ENCODE results near the gene OPRM1.

DNA sequence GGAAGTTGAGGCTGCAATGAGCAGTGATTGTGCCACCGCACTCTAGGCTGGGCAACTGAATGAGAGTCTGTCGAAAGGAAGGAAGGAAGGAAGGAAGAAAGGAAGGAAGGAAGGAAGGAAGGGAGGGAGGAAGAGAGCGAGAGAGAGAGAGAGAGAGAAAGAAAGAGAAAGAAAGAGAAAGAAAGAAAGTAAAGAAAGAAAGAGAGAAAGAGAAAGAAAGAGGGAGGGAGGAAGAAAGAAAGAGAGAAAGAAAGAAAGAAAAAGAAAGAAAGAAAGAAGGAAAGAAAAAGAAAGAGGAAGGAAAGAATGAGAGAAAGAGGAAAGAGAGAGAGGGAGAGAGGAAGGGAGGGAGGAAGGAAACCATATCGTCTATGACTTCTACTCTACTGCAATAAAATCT is 60.2 kb downstream of the OPRM1 start:
- TF ChIP-seq SIN3A (IDR thresholded peaks at IDR 0.05; ENCODE audit: borderline replicate concordance, insufficient read depth, low read length) = no peak
- no peak for TF ChIP-seq POLR2AphosphoS5 (IDR thresholded peaks at IDR 0.05; ENCODE audit: low read depth, low read length)
